Measurements from ENCODE around the gene ETV5.

Gene ETV5

DNA sequence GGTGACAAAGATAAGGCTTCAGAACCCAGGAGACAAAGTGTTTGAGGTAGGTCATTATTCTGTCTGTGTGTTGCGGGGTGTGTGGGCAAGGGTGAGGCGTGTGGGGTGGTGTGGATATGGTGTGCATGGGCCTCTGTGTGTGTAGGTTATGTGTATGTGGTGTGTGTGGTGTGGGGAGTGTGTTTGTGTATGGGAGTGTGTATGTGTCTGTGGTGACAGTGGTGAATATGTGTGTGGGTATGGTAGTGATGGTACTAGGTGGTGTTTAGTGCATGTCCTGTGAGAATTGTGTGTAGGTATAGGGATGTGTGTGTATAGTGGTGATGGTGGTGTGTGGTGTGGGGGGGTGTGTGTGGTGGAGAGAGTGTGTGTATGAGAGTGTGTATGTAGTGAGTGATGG lies 16.2 kb upstream of the ETV5 start:
- H3K4me3 ChIP-seq (replicated peaks; ENCODE audit: low read depth, low read length), result no peak overlapping the region
- TF ChIP-seq, protein P1, sequence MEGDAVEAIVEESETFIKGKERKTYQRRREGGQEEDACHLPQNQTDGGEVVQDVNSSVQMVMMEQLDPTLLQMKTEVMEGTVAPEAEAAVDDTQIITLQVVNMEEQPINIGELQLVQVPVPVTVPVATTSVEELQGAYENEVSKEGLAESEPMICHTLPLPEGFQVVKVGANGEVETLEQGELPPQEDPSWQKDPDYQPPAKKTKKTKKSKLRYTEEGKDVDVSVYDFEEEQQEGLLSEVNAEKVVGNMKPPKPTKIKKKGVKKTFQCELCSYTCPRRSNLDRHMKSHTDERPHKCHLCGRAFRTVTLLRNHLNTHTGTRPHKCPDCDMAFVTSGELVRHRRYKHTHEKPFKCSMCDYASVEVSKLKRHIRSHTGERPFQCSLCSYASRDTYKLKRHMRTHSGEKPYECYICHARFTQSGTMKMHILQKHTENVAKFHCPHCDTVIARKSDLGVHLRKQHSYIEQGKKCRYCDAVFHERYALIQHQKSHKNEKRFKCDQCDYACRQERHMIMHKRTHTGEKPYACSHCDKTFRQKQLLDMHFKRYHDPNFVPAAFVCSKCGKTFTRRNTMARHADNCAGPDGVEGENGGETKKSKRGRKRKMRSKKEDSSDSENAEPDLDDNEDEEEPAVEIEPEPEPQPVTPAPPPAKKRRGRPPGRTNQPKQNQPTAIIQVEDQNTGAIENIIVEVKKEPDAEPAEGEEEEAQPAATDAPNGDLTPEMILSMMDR (IDR thresholded peaks at IDR 0.05; ENCODE audit: low read length, missing control alignments), result no peak
- DNase-seq (ENCODE audit: low read depth), result no peak

DNA sequence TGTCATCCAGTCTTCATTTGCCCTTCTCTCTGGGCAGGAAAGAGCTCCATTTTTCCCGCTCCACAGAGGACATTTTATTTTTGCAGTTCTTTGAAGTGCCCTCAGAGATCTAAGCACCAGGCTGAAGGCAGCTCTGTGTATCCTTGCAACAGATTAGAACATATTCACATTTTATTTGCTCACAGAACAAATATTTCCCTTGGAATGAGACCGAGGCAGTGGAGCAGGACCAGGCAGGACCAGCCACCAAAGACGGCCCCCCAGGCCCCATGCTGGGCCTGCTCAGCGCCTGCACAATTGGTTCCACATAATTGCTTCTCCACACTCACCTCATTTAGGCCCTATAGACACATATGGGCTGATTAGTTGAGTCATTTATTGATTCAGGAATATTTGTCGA lies 15.7 kb upstream of the ETV5 start:
- DNase-seq (ENCODE audit: low read depth), result no peak
- no peak overlapping the region for H3K4me3 ChIP-seq (replicated peaks; ENCODE audit: low read depth, low read length)
- TF ChIP-seq, protein P1 (IDR thresholded peaks at IDR 0.05; ENCODE audit: low read length, missing control alignments), result no peak

DNA sequence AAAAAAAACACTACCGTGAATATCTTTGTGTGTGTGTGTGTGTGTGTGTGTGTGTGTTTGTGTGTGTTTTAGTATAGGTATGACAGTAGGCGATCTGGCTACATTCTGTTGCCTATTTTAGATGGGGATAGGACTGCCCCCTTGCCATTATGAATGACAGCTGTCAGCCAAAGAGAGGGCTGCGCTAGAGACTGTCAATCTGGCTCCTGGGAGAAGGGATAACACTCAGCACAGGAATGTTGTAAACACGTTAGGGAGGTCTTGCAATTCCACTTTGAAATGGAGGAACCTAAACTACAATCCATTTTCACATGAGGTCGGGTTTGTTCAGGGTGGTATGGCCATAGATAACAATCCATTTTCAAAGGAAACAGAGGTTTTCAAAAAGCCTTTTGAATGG lies 14.1 kb upstream of the ETV5 start:
- TF ChIP-seq, protein P1 (IDR thresholded peaks at IDR 0.05; ENCODE audit: low read length, missing control alignments), result no peak
- DNase-seq (ENCODE audit: low read depth), result no peak
- H3K4me3 ChIP-seq (replicated peaks; ENCODE audit: low read depth, low read length), result no peak overlapping the region

DNA sequence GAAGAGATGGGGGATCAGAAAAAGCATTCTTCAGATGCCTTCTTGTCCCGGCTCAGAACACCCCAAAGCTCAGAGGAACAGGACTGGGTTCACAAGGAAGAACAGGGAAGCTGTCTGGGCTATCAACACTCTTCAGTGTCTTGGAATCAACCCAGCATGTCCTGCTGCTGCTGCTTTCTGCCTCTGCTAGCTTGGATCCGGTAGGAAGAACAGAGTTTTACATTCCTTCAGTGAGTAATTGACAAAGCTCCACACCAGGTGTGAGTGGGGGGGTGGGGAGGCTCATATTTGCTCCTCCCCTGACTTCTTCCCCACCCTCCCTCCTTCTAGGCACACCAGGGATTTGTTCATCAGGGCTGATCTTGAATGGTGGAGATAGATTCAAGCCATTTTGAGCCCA lies 13.1 kb upstream of the ETV5 start:
- no peak overlapping the region for H3K4me3 ChIP-seq (replicated peaks; ENCODE audit: low read depth, low read length)
- TF ChIP-seq, protein P1 (IDR thresholded peaks at IDR 0.05; ENCODE audit: low read length, missing control alignments), result no peak

DNA sequence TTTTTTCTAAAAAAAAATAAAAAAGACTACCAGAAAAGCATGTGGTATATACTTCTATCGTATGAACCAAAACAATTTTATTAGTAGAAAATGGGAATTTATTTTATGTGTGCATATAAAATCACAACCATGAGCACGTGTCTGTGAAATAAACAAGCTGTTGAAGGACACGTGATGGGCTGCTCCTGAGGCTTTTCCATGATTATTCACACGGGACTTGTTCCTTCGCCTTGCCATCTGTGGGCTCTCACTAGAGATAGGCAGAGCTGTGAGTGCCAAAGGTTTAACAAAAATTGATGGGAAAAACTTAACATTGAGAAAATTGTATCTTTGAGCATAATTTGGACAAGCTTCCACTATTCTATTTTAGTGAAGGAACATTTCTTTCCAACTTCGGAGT lies 12.4 kb upstream of the ETV5 start:
- TF ChIP-seq, protein P1 (IDR thresholded peaks at IDR 0.05; ENCODE audit: low read length, missing control alignments), result no peak
- no peak for DNase-seq (ENCODE audit: low read depth)
- H3K4me3 ChIP-seq (replicated peaks; ENCODE audit: low read depth, low read length), result no peak overlapping the region

More for the DNA sequence above, 13.1 kb upstream of the ETV5 start:
- no peak for DNase-seq (ENCODE audit: low read depth)

DNA sequence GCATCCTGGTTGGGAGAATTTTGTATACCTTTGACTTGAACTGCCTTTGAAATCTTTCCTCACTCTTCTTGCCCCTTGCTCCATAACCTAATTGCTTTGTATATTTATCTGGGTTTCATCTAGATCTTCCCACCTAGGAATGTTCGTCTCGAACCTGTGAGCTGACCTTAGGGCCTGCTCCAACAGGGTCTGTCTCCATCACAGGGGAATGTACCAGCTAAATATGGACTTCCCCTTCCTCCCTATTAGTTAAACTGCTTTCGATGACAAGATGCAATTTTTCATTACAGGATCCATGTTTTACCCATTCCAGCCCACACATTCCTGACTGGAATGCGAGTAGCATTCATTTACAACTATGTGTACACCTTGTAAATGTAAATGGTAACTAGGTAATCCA lies 10.6 kb upstream of the ETV5 start:
- TF ChIP-seq, protein P1 (IDR thresholded peaks at IDR 0.05; ENCODE audit: low read length, missing control alignments), result no peak
- DNase-seq (ENCODE audit: low read depth), result no peak
- H3K4me3 ChIP-seq (replicated peaks; ENCODE audit: low read depth, low read length), result no peak overlapping the region

DNA sequence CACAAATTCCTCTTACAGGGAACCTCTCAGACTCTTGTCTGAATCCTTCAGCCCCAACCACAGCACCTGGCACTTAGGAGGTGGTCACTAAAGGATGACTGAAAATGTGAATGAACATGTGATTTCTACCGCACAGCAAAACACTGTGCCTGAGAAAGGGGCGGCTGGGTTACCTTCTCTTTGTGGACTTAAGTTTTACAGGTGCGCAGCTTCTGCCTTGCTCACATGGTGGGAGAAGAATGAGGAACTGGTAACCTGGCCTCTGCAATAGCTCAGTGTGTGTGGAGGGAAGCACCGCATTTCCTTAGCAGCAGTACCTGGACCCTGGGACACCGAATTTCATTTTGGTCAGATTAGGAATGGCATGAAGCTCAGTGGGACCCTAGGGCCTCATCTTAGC lies 9.8 kb upstream of the ETV5 start:
- TF ChIP-seq, protein P1 (IDR thresholded peaks at IDR 0.05; ENCODE audit: low read length, missing control alignments), result no peak
- H3K4me3 ChIP-seq (replicated peaks; ENCODE audit: low read depth, low read length), result no peak overlapping the region
- no peak for DNase-seq (ENCODE audit: low read depth)
